Neuron (in vitro differentiated cells): ENCODE data around the gene KLRB1.
"Not testable (repeated sequence)": the region's sequence is repeated elsewhere in the genome, so short reads cannot be mapped to it uniquely, and the experiment has no call there.

ENCODE experiments used
- H2AFZ ChIP-seq: one replicate; pipeline ENCODE4 v1.6.1; 2013; ENCODE audit warnings: low read depth, mild to moderate bottlenecking, inconsistent platforms, low read length, moderate library complexity
- H3K27me3 ChIP-seq: one replicate; pipeline ENCODE4 v1.6.1; 2013; ENCODE audit warnings: low read length; ENCODE audit not compliant: insufficient read depth
- H3K36me3 ChIP-seq: one replicate; pipeline ENCODE4 v1.6.1; 2013; ENCODE audit warnings: low read length; ENCODE audit not compliant: insufficient read depth
- H3K4me1 ChIP-seq: one replicate; pipeline ENCODE4 v1.6.1; 2013; ENCODE audit warnings: low read length; ENCODE audit not compliant: insufficient read depth
- H3K4me3 ChIP-seq: 2 replicates; pipeline ENCODE4 v1.5.1; 2013; ENCODE audit warnings: mild to moderate bottlenecking, low read length, moderate library complexity
- H3K9me3 ChIP-seq: one replicate; pipeline ENCODE4 v1.6.1; 2013; ENCODE audit warnings: low read length

The KLRB1 gene

DNA sequence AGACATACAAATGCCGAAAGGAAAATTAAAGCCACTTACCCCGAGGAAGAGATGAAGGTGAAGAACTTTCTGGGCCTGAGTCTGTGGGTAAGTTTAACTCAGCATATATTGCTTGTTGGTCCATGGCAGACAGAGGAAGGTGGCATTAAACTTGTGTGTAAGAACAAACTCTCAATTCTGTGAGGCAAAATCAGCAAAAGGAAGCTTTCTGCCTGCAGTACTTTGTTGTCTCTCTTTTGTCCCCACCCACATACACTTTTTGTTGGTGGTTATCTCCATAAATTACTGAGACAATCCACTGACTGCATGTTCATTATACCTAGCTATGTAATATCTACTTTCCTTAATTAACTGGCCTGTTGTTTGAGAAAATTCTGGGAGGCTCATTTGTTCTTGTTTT lies at the start of gene KLRB1:
TSS of gene KLRB1 (minus strand) at position 201 of the 400 bp plus-strand sequence. CDS start at position 124, 77 bp downstream.
- Histone ChIP-seq H3K4me3 (no peak within 1 kb of the TSS), H2AFZ (no peak within 1 kb of the TSS), H3K9me3 (peaks cover 4% of the 10 kb centered on the region), H3K4me1 (no peaks in the 10 kb centered on the region), H3K27me3 (no peaks in the 10 kb centered on the region), H3K36me3 (no peaks in the 10 kb centered on the region)

DNA sequence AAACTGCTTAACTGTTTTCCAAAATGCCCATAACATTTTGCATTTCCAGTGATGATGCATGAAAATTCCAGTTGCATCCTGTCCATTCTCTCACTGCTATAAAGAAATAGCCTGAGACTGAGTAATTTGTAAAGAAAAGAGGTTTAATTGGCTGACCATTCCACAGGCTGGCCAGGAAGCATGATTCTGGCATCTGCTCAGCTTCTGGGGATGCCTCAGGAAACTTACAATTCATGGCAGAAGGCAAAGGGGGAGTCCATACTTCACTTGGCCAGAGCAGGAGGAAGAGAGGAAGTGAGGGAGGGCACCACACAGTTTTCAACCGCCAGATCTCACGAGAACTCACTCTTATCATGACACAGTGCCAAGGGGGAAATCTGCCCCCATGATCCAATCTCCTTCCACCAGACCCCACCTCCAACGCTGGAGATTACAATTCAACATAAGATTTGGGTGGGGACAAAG lies 43.6 kb upstream of the KLRB1 start:
- no peak overlapping the region for H2AFZ ChIP-seq
- H3K4me3 ChIP-seq = no peak overlapping the region
- no peaks in the 10 kb centered on the region for H3K9me3 ChIP-seq
- H3K4me1 ChIP-seq = peaks cover 21% of the 10 kb centered on the region
- no peaks in the 10 kb centered on the region for H3K27me3 ChIP-seq
- H3K36me3 ChIP-seq = peaks cover 29% of the 10 kb centered on the region

DNA sequence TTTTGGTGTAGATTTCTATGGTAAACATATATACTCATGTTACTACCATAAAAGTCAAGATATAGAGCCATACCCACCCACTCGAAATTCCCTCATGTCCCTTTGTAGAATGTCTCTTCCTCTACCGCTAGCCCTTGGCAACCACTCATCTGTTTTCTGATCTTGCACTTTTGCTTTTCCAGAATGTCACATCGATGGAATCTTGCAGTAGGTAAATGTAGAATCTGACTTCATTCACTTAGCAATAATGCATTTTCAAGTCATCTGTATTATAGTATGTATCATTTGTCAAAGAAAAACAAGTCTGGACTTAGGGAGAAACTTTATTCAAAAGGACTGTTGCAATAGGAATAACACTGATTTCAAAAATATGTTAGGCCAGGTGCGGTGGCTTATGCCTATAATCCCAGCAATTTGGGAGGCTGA lies 42.4 kb upstream of the KLRB1 start:
- Histone ChIP-seq H3K4me3 (no peak overlapping the region), H2AFZ (no peak overlapping the region), H3K36me3 (peaks cover 19% of the 10 kb centered on the region)

DNA sequence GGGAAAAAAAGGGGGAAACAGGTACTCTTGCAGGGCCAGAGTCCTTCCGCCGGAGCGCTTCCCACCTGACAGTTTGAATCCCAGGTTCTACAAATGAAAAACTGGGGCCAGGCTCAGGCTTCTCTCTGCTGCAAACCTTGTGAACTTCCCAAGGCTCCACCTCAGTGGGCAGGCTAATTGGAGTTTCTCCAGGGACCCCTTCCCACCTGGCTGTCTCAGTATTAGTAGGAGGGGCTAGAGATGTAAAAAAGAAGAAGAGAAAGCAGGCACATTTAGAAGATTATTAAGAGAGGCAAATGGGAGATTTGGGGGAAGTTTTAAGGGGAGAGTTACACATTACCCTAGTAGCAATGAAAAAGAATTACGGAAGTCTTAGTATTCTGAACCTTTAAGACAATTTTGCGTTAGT lies 41.8 kb upstream of the KLRB1 start:
- Histone ChIP-seq H3K36me3 (peaks cover 12% of the 10 kb centered on the region), H3K9me3 (no peaks in the 10 kb centered on the region), H3K4me3 (peak overlapping the region; percentile 83), H3K27me3 (no peaks in the 10 kb centered on the region), H3K4me1 (peaks cover 21% of the 10 kb centered on the region), H2AFZ (no peak overlapping the region)

More for the DNA sequence above, 42.4 kb upstream of the KLRB1 start:
- Histone ChIP-seq H3K4me1 (peaks cover 21% of the 10 kb centered on the region), H3K9me3 (no peaks in the 10 kb centered on the region), H3K27me3 (no peaks in the 10 kb centered on the region)

DNA sequence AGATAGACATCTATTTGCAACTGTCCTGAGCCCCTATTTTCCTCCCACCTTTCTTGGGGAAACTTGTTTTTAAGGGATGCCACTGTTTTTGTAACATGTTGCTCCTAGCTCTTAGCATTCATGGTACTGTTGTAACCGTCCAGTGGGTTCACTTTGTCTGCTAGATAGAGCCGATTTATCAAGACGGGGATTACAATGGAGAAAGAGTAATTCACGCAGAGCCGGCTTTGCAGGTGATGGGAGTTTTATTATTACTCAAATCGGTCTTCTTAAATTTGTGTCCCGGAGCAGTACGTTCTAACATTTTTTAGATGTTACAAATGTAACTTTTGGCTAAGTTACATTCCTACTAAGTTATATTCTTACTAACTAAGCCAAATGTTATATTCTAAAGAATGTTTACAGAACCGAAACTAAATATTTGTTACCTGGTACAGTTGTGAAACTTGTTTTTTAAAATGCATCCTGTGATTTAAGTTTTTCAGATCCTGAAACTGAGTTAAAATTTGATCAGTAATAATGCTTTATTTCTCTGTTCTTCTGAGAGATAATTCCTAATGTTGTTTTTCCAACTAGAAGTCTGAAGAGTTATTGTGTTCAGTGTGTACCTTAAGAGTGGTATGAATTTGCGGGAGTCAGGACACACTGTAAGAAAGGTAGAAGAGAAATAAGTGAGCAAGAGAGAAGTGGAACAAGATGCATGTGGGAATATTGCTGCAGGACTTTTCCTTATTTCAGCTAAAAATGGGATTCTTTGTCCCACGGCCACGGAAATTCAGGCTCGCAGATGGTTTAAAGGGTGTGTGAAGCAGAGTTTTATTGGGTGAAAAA lies 41.2 kb upstream of the KLRB1 start:
- no peaks in the 10 kb centered on the region for H3K9me3 ChIP-seq

DNA sequence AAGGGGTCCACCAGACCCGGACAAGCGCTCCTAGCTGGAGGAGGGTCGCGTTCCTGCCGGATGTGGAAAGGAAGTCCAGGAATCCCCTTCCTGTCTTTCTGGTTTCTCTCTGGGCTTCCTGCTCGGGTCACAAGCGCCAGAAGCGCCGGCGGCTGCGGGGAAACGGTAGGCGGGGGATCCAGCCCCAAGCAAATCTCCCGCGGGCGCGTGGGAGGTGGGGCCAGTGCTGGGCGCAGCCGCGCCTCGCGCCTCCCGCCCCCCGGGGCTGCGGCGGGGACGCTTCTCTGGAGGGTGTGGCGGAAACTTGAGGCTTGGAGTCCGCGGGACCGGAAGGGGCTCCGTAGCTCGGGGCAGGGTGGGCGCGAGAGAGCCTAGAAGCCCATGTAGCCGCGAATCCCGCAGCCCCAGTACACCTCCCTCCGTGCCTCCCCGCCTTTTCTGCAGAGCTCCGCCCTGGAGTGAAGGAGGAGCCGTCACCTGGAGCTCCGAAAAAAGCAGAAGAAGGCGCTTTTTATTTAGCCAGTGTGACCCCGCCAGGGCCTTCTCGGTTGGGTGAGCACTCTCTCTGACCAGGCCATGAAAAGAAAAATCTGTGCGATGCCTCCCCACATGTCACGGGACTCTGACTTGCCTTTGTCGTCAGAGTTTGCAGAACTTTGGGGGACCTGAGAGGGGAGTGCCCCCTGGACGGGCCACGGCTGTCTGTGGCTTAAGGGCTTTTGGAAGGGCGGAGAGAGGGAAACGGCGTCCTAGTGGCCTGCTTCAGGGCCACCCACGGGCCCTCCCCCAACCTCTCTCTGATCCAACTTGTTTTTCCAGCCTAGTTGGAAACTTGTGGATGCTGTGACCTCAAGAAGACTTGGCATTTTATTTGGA lies 40.3 kb upstream of the KLRB1 start:
- no peaks in the 10 kb centered on the region for H3K36me3 ChIP-seq
- H3K4me3 ChIP-seq = peak overlapping the region; percentile 83
- H2AFZ ChIP-seq = peak overlapping the region; percentile 91
- no peaks in the 10 kb centered on the region for H3K27me3 ChIP-seq
- H3K9me3 ChIP-seq = no peaks in the 10 kb centered on the region
- peaks cover 21% of the 10 kb centered on the region for H3K4me1 ChIP-seq

More for the DNA sequence above, 41.2 kb upstream of the KLRB1 start:
- Histone ChIP-seq H3K4me1 (peaks cover 21% of the 10 kb centered on the region), H3K4me3 (peak overlapping the region; percentile 83), H3K27me3 (no peaks in the 10 kb centered on the region), H3K36me3 (peaks cover 6% of the 10 kb centered on the region), H2AFZ (peak overlapping the region; percentile 91)

DNA sequence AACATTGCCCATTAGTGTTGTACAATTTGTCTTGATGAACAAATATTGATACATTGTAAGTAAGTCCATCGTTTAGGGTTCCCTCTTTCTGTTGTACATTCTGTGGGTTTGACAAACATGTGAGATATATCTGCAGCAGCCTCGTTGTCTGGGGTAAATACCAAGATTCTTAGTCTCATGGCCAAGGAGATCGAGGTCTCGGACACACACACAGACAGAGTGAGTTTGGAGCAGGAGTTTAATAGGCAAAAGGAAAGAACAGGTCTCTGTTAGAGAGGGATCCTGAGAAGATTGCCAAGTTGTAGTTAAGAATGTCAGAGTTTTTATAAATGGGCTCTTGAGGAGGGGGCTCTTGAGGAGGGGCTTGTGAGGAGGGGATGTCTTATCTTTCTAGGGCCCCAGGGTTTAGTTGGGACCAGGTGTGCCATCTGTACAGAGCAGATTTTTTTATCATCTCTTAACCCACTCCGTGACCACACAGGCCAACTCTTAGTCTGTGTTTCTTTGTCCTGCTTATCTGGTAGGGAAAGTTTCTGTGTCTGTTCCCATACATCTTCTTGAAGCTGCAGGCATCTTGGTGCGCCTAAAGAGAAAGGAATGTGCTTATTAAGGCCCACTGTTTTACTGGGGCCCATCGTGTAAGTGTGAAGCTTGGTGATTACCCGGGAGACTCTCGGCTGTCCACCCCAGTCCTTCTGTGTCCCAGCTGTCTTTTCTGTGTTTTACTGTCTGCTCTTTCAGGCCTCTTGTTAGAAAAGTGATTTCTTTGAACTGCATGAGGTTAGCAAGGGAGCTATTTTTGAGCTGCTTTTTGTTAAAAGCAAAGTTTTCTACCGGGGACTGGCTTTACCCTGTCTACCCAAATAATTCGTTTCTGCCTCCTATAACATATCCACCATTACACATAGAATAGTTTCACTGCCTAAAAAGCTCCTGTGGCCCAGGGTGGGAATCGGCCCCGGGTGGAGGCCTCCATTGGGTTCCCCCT lies 39.4 kb upstream of the KLRB1 start:
- H2AFZ ChIP-seq = peak overlapping the region; percentile 91
- H3K36me3 ChIP-seq = no peaks in the 10 kb centered on the region
- no peaks in the 10 kb centered on the region for H3K27me3 ChIP-seq
- H3K4me1 ChIP-seq = peaks cover 21% of the 10 kb centered on the region
- H3K9me3 ChIP-seq = no peaks in the 10 kb centered on the region
- peak overlapping the region; percentile 83 for H3K4me3 ChIP-seq

DNA sequence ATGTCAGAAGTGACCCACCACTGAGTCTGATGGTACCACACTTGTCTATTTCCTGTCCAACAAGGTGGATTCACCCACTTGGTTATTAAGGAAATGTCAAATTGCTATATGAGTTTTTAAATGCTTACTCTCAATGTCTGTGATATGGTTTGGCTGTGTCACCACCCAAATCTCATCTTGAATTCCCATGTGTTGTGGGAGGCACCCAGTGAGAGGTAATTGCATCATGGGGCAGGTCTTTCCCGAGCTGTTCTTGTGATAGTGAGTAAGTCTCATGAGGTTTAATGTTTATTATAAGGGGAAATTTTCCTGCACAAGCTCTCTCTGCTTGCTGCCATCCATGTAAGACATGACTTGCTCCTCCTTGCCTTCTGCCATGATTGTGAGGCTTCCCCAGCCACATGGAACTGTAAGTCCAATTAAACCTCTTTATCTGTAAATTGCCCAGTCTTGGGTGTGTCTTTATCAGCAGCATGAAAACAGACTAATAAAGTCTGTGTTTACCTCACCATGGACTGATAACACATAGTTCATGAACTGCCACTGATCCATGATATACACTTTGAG lies 37.4 kb upstream of the KLRB1 start:
- peaks cover 19% of the 10 kb centered on the region for H3K4me1 ChIP-seq
- H2AFZ ChIP-seq, H3K27me3 ChIP-seq, H3K9me3 ChIP-seq, H3K4me3 ChIP-seq, H3K36me3 ChIP-seq: not testable (repeated sequence)

DNA sequence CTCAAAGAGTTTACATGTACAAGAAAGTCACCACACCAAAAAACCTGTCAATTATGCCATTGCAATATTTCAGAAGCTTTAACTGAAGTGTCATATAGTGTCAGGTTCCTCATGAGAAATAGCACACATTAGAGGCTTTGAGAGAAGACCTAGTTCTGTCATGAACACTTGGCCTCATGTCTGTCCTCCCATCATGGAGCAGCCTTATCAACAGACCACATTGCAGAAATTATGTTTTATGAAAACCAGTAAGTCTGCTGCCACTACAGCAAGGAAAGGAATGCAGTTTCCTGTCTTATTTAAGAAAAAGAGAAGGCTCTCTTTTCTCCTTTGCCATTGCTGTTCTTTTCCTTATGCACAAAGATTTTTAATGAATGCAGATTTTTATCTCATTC lies 35.5 kb upstream of the KLRB1 start:
- Histone ChIP-seq H3K4me1 (peaks cover 6% of the 10 kb centered on the region), H3K4me3 (no peak overlapping the region), H2AFZ (no peak overlapping the region), H3K9me3 (no peaks in the 10 kb centered on the region), H3K36me3 (no peaks in the 10 kb centered on the region), H3K27me3 (no peaks in the 10 kb centered on the region)

DNA sequence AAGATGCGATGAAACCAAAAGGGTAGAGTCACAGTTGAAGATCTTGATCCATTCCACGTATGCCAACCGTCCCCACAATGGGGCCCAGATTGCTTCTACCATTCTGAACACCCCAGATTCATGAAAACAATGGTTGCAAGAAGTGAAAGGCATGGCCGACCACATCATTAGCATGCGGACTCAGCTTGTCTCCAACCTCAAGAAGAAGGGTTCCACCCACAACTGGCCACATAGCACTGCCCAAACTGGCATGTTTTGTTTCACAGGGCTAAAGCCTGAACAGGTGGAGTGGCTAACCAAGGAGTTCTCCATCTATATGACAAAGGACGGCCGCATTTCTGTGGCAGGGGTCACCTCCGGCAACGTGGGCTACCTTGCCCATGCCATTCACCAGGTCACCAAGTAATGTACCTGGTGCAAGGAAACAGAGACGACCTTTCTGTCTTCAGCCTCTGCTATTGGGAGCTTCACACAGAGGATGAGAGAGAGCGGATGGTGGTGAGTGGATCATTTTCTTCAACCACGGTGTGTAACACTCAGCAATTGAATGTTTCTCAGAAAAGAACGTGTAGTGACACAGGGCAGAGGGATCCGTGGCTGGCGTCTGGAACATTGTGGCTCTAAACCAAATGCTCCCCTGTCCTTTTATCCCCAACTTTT lies 35.0 kb upstream of the KLRB1 start:
- H3K27me3 ChIP-seq = no peaks in the 10 kb centered on the region
- peaks cover 6% of the 10 kb centered on the region for H3K4me1 ChIP-seq
- H2AFZ ChIP-seq = no peak overlapping the region
- no peaks in the 10 kb centered on the region for H3K36me3 ChIP-seq
- no peak overlapping the region for H3K4me3 ChIP-seq
- H3K9me3 ChIP-seq = no peaks in the 10 kb centered on the region

DNA sequence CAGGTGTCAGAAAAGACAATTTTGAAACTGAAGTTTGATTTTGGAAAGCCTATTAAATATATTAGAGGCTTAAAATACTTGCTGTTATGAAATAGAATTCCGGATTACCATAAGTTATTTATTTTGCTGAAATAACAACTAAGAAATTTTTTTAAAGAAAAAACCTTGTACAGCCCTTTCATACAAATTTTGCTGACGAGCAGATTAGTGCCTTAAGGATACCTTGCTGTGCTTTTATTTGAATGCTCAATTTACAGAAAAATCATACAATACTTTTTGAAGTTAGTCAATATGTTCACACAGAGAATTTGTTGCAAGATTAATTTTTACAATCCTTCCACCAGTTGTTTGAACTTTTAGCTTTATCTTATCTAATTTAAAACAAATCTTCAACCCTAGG lies 32.3 kb upstream of the KLRB1 start:
- Histone ChIP-seq H3K4me3 (no peak overlapping the region), H3K9me3 (no peaks in the 10 kb centered on the region), H3K27me3 (no peaks in the 10 kb centered on the region), H2AFZ (no peak overlapping the region), H3K36me3 (no peaks in the 10 kb centered on the region), H3K4me1 (no peaks in the 10 kb centered on the region)

DNA sequence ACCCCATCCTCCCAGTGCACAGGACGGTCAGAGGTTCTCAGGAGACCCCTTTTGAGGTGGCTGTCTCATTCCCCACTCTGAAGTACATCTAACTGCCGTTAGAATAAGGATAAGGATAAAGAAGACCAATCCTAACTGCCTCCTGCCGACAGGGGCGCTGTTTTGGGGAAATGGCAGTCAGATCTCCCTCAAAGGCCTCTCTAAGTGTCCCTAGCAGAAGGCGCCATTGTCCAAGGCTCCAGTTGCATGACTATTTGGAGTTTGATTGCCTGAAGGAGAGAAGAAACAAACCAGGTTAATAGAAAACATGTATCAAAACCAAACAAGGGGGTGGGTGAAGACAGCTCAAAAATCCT lies 29.1 kb upstream of the KLRB1 start:
- H3K36me3 ChIP-seq = no peaks in the 10 kb centered on the region
- H3K4me3 ChIP-seq = no peak overlapping the region
- peaks cover 4% of the 10 kb centered on the region for H3K9me3 ChIP-seq
- H2AFZ ChIP-seq = no peak overlapping the region
- no peaks in the 10 kb centered on the region for H3K4me1 ChIP-seq
- H3K27me3 ChIP-seq = no peaks in the 10 kb centered on the region
